Measurements from ENCODE around the gene PUSL1.

Gene PUSL1

DNA sequence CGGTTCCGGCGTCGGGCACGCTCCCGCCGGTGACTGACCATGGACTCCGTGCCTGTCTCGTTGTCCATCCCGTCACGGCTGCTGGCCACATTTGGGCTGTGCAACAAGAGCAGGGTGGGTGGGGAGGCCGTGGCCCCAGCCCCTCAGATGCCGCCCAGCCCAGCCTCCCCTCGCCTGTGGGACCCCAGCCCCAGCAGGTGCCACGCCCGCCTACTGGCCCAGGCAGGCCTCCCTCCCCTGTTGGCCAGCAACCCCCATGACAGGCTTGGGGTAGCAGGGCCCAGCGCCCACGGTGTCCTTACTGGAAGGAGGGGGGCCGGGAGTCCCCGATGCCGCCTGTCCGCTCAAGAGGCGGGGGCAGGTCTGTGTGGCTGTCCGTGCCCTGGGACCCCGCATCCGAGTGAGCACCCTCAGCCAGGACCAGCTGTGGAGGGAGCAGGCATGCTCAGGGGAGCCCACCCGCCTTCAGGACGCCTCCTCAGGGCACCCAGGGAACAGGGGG is 33.7 kb downstream of the PUSL1 start:
- DNase-seq: no peak

- no peak for DNase-seq
Measured at GRCh38 chr1:1342584-1343115, 34.3 kb downstream of the PUSL1 start.

DNA sequence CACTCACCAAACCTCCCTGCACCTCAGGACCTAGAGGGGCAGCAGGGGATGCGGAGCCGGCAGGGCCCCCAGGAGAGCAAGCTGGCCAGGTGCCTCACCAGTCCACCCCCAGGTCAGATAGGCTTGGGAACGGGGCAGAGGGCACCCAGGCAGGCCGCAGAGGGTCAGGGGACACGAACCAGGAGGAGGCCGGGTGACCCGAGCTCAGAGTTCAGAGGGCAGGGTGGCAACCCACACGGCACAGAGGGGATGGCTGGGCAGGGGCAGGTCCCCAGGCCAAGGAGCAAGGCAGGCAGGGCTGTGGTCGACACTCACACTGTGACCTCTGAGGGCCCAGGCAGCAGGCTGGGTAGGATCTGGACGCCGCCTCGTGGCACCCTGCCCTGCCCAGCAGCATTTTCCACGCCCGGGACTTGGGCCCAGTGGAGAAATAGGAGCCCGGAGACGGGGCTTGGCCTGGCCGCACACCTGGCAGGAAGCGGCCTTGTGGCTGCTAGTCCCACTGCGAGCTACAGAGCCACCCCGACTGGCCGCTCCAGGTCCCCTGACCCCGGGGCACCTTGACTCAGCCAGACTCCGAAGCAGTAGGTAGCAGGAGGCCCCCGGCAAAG is 35.5 kb downstream of the PUSL1 start:
- DNase-seq: no peak

DNA sequence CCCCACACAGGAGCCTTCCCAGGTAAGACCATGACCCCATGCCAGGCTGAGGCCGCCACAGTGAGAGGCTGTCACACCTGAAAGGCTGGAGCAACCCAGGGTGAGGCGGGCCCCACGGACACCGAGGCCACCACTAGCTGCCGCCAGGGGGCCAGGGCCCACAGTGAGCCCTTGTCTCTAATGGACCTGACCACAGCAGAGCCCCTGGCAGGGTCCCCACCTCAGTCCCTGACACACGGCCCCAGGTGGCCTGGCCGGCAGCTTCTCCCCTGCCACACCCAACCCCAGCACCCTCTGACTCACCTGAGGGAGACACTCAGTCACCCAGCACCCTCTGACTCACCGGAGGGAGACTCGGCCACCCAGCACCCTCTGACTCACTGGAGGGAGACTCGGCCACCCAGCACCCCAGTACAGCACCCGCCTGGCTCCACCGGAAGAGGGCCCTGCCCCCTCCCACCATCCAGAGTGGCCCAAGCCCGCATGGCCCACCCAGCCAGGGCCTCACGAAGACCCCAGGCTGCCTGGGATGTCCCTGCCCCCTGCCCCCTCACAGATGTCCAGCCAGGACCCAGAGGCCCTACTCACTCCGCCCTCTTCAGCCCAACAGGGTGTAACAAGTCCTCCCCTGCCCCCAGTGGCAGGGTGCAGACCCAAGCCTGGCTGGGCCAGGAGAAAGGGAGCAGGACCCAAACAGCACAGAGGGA is 36.4 kb downstream of the PUSL1 start:
- peak; percentile 63 to 68 for DNase-seq

DNA sequence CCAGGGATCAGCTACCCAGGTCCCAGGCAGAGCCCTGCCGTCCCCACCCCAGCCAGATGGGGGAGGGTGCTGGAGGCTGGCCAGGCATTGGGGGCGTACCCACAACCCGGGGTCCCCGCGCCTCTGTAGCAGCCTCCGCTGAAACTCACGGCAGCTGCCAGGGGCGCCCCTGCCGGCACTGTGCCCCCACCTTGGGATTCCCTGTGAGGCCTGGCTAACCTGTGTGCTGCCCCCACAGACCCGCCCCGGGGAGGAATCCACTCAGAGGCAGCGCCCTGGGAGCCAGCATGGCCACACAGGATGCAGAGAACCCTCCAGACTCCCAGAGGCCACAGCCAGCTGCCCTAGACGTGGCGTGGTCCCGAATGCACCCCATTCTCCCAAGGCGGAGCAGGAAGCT is 37.0 kb downstream of the PUSL1 start:
- no peak for DNase-seq

DNA sequence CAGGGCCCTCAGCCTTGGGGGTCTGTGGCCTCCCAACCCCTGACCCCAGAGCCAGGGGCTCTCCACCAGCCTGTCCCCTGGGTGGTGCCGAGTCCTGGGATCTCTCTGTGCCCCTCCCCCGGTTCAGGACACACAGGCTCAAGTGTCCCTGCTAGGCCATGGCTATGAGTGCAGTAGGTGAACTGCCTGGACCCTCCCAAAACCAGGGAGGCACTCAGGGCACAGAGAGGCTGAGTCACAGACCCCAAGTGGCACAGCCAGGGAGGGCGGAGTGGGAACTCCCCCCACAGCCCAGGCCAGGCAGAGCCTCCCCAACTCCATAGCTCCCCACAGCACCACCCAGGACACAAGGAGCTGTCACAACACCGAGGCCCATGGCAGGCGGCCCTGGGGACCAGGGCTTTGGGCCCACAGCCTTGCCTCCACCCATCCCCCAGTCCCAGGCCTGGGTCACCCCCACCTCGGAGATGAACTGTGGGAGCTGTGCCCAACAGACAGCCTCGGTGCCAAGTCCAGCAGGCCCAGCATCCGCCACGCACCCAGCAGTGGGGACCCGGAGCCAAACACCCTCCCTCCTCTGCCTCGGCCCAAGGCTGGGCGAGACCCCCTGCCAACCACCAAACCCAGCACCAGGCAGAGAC is 37.6 kb downstream of the PUSL1 start:
- no peak for DNase-seq

DNA sequence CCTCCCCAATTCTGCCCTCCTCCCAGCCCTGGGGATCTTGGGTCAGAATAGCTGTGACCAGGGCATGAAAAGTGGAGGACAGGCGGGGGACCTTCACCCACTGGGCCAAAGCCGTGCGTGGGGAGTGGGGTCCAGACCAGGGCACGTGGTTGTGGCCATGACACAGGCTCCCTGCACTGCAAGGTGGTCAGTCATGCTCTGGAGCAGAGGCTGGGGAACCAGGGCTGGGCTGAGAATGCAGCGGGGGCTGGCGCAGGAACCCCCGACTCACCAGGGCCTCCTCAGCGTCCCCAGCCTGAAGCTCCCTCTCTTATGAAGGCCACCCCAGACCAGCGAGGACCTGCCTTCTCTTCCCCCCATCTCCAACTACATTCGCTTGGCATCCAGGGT is 38.1 kb downstream of the PUSL1 start:
- no peak for DNase-seq

- no peak for DNase-seq
Measured at GRCh38 chr1:1347026-1347595, 38.7 kb downstream of the PUSL1 start.

- DNase-seq: no peak
Measured at GRCh38 chr1:1347663-1348419, 39.4 kb downstream of the PUSL1 start.

DNA sequence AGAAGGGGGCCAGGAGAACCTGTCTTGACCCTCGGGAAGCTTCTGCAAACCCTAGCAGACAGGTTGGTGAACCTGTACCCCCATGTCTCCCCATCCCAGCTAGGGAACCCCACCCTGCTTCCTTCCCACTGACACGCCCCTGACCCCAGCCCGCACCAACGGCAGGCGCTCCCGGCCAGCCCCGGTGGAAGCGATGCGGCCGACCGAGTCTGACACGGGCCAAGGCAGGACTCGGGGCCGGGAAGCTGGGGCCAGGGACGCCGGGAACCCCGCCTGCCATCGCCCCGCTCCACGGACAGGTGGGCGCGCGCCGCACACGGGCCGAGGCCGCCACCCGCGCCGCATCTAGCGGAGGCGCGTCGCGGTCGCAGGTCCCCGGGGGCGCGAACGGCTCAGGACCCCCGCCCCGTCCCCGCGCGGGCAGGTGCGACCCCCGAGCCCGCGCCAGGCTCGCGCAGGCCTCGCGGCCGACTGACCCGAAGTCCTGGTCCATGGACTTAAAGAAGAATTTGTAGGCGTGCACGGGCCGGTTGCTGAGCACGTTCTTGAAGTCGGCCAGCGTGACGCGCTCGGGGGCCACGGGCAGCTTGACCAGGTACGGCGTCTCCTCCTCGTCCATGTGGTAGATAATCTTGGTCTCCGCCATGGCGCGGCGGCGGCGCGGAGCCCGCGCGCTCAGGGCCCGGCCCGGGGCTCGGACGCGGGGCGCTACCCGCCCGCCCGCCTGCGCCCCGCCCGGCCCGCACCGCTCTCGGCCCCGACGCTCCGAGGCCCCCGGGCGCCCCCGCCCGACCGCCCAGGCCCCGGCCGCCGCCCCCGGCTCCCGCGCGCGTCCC is 40.2 kb downstream of the PUSL1 start:
- no peak for DNase-seq

- no peak for DNase-seq
Measured at GRCh38 chr1:1349256-1350012, 41.0 kb downstream of the PUSL1 start, which contains the start of gene DVL1. Gene DVL1, minus strand, starts transcription at chr1:1349418. Its CDS starts 353 bp downstream, at chr1:1349065.

DNA sequence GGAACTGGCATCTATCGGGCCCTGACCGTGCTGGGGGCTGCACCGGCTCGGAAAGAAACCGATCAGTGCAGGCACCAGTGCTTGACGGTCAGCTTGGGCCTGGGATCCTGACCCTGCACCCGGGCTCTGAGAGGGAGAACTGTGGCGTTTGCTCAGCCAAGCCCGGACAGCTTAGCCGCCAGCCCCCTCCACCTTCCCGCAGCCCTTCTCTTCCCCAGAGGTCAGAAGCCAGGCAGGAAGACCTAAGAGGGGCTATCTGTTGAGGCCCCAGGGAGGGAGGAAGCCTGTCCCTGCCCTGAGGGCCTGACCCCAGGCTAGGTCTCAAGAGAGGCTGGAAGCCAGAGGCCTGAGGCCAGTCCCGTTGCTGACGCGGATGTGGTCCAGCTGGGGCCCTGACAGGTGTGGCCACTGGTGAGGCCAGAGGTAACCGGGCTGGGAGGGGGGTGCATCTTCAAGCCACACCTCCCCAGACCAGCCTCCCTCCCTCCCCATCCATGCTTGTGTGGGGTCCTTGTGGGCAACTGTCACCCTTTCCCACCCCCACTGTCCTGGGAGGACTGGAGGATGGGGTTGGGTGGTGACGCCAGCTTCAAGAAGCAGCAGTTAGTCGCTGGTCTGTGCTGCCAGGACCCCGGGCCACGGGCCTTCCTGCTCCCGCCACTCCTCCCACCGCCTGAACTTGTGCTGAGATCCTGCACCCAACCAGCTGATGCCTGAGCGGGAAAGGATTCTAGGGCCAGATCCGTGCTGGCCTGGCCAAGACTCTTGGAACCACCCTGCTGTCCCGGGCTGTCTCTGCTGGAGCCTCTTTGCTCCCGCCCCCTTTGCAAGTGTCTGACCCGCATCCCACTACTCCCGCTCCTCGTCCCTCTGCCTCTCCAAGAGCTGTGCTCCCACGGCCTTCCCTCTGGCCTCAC is 43.4 kb downstream of the PUSL1 start:
- no peak for DNase-seq

- DNase-seq: no peak
Measured at GRCh38 chr1:1352786-1353388, 44.5 kb downstream of the PUSL1 start.

DNA sequence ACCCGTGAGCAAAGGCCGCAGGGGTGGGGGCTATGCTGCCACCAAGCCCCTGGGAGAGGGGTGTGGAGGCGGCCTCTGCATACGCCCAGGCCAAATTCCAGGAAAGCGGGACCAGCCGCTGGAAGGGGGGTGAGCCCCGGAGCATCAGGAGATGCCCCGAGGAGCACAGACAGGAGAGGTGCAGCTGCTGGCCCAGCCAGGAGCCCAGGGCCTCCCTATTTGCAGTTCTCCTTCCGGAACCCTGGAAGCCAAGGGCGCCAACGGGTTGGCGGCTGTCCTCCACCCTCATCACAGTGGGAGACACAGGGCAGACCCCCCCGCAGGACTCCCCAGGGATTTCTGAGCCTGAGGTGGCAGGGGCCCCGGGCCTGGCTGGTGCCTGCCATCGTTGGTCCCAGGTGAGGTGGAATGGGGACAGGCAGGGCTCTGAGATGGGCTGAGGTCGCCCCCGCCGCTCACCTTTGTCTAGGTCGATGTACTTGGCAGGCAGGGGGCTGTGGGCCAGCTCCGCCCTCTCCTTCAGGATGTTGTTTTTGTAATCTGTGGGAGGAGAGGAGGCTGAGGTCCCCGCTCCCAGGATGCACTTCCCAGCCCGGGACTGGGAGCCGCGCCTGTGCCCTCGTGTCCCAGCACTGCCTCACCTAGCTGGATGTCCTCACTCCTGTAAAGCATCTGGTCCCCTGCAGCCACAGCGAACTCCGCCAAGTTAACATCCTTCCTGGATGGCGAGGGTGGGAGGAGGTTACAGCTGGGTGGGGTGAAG is 45.2 kb downstream of the PUSL1 start:
- no peak for DNase-seq

DNA sequence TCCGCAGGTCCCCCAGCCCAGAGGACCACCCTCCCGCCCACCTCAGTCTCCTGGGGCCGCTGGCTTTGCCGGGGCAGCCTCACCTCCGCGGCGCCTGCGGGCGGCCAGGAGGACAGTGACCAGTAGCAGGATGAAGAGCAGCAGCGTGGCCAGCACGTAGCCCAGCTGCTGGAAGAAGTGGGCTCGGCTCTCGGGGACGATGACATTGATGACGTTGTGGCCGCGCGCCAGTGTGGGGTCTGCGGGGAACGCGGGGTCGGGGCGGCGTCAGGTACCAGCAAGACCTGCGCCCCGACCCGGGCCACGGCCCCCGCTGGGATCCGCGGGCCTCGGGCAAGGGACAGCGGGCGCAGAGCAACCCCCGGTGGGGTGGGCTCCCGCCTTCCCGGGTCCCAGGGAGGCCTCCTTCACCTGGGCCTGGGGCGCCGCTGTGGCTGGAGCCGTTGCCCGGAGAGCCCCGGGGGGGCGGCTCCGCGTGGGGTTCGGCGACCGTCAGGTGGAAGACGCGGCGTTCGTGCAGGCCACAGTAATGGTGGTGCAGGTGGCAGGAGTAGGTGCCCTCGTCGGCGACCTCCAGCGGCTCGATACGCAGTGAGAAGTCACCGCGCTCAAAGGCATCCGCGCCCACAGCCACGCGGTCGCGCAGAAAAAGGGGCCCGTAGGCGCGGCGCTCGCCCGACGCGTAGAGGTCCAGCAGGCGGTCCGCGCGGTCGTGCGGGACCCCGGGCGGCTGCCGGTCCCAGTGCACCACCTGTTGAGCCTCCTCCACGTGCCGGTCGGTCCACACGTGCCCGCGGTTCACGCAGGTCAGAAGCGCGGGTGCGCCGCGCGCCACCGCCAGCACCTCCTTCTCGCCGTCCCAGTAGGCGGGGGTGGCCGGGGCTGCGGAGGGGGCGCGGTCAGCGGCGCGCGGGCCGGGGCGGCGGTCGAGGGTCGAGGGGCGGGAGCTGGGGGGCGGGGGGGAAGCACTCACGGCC is 46.2 kb downstream of the PUSL1 start:
- DNase-seq: peak in 1 of 2 experiments; percentile 6

DNA sequence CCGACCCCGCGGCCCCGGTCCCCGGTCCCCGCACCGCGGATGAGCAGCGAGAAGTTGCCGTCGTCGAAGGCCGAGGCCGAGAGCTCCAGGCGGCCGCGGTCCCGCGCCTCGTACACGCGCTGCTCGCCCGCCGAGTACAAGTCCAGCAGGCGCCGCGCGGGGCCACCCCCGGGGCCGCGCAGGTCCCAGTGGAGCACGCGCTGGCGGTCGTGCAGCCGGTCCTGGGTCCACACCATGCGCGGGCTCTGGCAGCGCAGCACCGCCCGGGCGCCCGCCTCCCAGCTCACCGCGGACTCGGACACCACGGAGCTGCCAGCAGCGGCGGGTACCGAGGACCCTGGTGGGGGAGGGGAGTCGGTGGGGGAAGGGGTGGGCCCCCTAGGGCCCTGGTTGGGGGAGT is 47.0 kb downstream of the PUSL1 start:
- DNase-seq: no peak

DNA sequence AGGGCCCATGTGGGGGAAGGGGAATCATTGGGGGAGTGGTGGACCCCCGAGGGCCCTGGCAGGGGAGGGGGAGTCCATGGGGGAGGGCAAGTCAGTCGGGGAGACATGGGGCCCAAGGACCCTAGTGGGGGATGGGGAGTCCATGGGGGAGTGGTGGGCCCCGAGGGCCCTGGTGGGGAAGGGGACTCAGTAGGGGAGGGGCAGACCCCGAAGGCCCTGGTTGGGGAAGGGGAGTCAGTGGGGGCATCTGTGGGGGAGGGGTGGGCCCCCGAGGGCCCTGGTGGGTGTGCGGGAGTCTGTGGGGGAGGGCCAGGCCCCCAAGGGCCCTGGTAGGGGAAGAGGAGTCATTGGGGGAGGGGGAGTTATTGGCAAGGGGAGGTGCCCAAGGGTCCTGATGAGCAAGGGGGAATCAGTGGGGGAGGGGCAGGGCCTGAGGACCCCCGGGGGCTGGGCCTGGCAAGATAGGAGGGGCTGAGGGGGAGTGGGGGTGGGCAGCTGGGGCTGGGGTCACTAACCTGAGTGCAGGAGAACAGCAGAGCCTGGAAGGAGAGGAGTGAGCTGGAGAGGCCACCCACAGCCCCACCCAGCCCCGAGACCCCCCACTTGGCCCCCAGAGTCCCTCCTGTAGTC is 47.9 kb downstream of the PUSL1 start:
- no peak for DNase-seq
